HepG2 (cell line): ENCODE measurements around the gene RAB1B. TPM values are rescaled to one million over a fixed set of nuclear protein-coding genes. Genes with fewer than 3 reads are reported as not detected.

Experiments used
- ATF7 ChIP-seq, 2 experiments: fragments of 450-650 bp in 1 of 2; sonication (generic) in 1 of 2; formaldehyde crosslinking in 1 of 2; IDR thresholded peaks; 2 replicates each; pipeline versions ENCODE4 v1.4.0 to v1.6.1; 2016 to 2020; ENCODE audit warnings: antibody characterized with exemption in 1 of 2, mild to moderate bottlenecking in 1 of 2, missing genetic modification reagents in 1 of 2
- DMTF1 ChIP-seq: sonication (generic); formaldehyde crosslinking; IDR thresholded peaks from 2 replicates; pipeline ENCODE4 v1.4.0; 2020; ENCODE audit warnings: mild to moderate bottlenecking, missing genetic modification reagents
- FOXC1 ChIP-seq: sonication (generic); formaldehyde crosslinking; IDR thresholded peaks from 2 replicates; pipeline ENCODE4 v1.8.0; 2022; ENCODE audit warnings: mild to moderate bottlenecking, missing genetic modification reagents, borderline replicate concordance
- MEIS2 ChIP-seq: sonication (generic); formaldehyde crosslinking; IDR thresholded peaks from 2 replicates; pipeline ENCODE4 v1.9.0; 2021; ENCODE audit warnings: mild to moderate bottlenecking, missing genetic modification reagents
- NFKBIZ ChIP-seq: IDR thresholded peaks from 2 replicates; pipeline ENCODE4 v1.6.1; 2018; ENCODE audit warnings: missing genetic modification reagents, missing compliant biosample characterization
- TBP ChIP-seq: sonication (generic); formaldehyde crosslinking; IDR thresholded peaks from 2 replicates; pipeline ENCODE4 v1.5.0; 2020; ENCODE audit warnings: missing genetic modification reagents
- ZBTB8A ChIP-seq: sonication (generic); formaldehyde crosslinking; IDR thresholded peaks from 2 replicates; pipeline ENCODE4 v1.4.0; 2020; ENCODE audit warnings: mild to moderate bottlenecking, low read depth, missing genetic modification reagents, borderline replicate concordance
- ZHX2 ChIP-seq, 2 experiments: sonication (generic) in 1 of 2; formaldehyde crosslinking in 1 of 2; IDR thresholded peaks; 2 replicates each; pipeline versions ENCODE4 v1.6.1 to v1.9.0; 2014 to 2022; ENCODE audit warnings: antibody characterized with exemption in 1 of 2, borderline replicate concordance in 1 of 2, inconsistent platforms in 1 of 2, low read depth in 1 of 2, missing genetic modification reagents in 1 of 2
- ZNF160 ChIP-seq: sonication (generic); formaldehyde crosslinking; IDR thresholded peaks from 2 replicates; pipeline ENCODE4 v1.8.0; 2022; ENCODE audit warnings: mild to moderate bottlenecking, inconsistent platforms, missing genetic modification reagents
- ZNF713 ChIP-seq: sonication (generic); formaldehyde crosslinking; IDR thresholded peaks from 2 replicates; pipeline ENCODE4 v1.4.0; 2020; ENCODE audit warnings: mild to moderate bottlenecking, missing genetic modification reagents
- ZSCAN20 ChIP-seq: sonication (generic); formaldehyde crosslinking; IDR thresholded peaks from 2 replicates; pipeline ENCODE4 v1.4.0; 2020; ENCODE audit warnings: missing genetic modification reagents, mild to moderate bottlenecking, borderline replicate concordance
- polyA plus RNA-seq, 8 experiments: library from polyadenylated mRNA; depleted of rRNA in 3 of 8; stranded (reverse) in 7 of 8; unstranded in 1 of 8; fragments of >200 nt; fragmentation: Illumina TruSeq in 4 of 8; extraction: Trizol in 4 of 8; gene quantifications; 2 replicates each; pipeline versions ENCODE4 v1.2.1 to v1.2.3, GENCODE V29; 2011 to 2016; ENCODE audit warnings: low read depth in 4 of 8, missing spikeins in 1 of 8, mixed read lengths in 1 of 8; ENCODE audit not compliant: insufficient read depth in 1 of 8
- total RNA-seq, 5 experiments: library from RNA; depleted of rRNA; stranded (reverse); fragments of >200 nt; fragmentation: Illumina TruSeq; extraction: Trizol; gene quantifications; 2 replicates each; pipeline ENCODE4 v1.2.3, GENCODE V29; 2016; ENCODE audit warnings: low read depth in 1 of 5
- TF ChIP-seq, protein P1 (sequence below): sonication (generic); formaldehyde crosslinking; IDR thresholded peaks from 2 replicates; pipeline ENCODE4 v1.4.0; 2020; ENCODE audit warnings: missing genetic modification reagents
- TF ChIP-seq, protein P2 (sequence below): sonication (generic); formaldehyde crosslinking; IDR thresholded peaks from 2 replicates; pipeline ENCODE4 v1.5.0; 2020; ENCODE audit warnings: missing genetic modification reagents
- TF ChIP-seq, protein P3 (sequence below): sonication (generic); formaldehyde crosslinking; conservative IDR thresholded peaks from 2 replicates; pipeline ENCODE4 v1.5.0; 2020; ENCODE audit warnings: missing genetic modification reagents

RAB1B gene
- total and polyA plus RNA-seq, 2 of the 13 experiments (the other 11 are each of a cell fraction or from before 2014, with no cell fraction given): 77.9 to 87.9 TPM

DNA sequence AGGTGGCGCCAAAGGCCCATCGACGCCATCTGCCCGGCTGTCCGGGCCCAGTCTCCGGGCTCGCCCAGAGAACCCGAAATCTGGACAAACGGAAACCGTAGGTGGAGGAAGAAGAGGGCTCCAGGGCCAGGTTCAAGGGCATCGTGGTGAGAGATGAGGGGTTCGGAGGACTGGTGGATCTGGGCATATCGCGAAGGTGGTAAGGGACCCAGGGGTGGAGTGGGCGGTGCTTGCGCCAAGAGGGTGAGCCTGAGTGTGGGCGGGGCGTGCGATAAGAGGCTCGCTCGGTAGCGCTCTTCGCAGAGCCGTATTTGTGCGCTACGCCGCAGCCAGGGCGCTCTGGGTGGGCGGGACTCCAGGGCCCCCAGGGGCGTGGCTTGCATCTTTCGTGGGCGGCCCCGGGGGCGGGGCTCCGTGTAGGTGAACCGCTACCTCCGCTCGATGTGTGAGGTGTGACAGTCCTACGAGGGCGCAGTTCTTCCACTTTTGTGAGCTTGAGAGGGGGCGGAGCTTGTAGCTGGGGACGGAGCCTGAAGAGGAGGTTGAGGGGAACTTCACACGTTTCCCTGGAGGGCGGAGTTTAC, 43.6 kb downstream of the RAB1B start (continued):
- TF ChIP-seq, protein P1, sequence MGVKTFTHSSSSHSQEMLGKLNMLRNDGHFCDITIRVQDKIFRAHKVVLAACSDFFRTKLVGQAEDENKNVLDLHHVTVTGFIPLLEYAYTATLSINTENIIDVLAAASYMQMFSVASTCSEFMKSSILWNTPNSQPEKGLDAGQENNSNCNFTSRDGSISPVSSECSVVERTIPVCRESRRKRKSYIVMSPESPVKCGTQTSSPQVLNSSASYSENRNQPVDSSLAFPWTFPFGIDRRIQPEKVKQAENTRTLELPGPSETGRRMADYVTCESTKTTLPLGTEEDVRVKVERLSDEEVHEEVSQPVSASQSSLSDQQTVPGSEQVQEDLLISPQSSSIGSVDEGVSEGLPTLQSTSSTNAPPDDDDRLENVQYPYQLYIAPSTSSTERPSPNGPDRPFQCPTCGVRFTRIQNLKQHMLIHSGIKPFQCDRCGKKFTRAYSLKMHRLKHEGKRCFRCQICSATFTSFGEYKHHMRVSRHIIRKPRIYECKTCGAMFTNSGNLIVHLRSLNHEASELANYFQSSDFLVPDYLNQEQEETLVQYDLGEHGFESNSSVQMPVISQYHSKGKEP: no peak
- TF ChIP-seq ZSCAN20 (CRISPR knock-in tag) (no peak), ZNF713 (CRISPR knock-in tag) (no peak), ZNF160 (CRISPR knock-in tag) (no peak), ATF7 (IDR thresholded peaks at IDR 0.05) (no peak), ATF7 (CRISPR knock-in tag; IDR thresholded peaks at IDR 0.05) (no peak), ZBTB8A (peak; percentile 89; the same call in 1 of the 2 replicates), DMTF1 (CRISPR knock-in tag) (no peak), NFKBIZ (0 out of 2 replicates have a peak, but pooled peaks have one; percentile 26), TBP (CRISPR knock-in tag) (no peak), FOXC1 (no peak), ZHX2 (IDR thresholded peaks at IDR 0.05; ENCODE audit: low read depth) (0 out of 2 replicates have a peak, but pooled peaks have one; percentile 18), ZHX2 (CRISPR knock-in tag; IDR thresholded peaks at IDR 0.05; ENCODE audit: borderline replicate concordance) (no peak), MEIS2 (peak; percentile 36; the same call in 1 of the 2 replicates)
- TF ChIP-seq, protein P2, sequence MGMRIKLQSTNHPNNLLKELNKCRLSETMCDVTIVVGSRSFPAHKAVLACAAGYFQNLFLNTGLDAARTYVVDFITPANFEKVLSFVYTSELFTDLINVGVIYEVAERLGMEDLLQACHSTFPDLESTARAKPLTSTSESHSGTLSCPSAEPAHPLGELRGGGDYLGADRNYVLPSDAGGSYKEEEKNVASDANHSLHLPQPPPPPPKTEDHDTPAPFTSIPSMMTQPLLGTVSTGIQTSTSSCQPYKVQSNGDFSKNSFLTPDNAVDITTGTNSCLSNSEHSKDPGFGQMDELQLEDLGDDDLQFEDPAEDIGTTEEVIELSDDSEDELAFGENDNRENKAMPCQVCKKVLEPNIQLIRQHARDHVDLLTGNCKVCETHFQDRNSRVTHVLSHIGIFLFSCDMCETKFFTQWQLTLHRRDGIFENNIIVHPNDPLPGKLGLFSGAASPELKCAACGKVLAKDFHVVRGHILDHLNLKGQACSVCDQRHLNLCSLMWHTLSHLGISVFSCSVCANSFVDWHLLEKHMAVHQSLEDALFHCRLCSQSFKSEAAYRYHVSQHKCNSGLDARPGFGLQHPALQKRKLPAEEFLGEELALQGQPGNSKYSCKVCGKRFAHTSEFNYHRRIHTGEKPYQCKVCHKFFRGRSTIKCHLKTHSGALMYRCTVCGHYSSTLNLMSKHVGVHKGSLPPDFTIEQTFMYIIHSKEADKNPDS (CRISPR knock-in tag): no peak
- TF ChIP-seq, protein P3, sequence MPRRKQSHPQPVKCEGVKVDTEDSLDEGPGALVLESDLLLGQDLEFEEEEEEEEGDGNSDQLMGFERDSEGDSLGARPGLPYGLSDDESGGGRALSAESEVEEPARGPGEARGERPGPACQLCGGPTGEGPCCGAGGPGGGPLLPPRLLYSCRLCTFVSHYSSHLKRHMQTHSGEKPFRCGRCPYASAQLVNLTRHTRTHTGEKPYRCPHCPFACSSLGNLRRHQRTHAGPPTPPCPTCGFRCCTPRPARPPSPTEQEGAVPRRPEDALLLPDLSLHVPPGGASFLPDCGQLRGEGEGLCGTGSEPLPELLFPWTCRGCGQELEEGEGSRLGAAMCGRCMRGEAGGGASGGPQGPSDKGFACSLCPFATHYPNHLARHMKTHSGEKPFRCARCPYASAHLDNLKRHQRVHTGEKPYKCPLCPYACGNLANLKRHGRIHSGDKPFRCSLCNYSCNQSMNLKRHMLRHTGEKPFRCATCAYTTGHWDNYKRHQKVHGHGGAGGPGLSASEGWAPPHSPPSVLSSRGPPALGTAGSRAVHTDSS (CRISPR knock-in tag): no peak
